ENCODE measurements around the gene DKK3.

DKK3 gene

GRCh38 chr11:11967669-11968510 is 40.5 kb downstream of the DKK3 start:
- DNase-seq (ENCODE audit: low read depth in 2 of 2), result no peak

- DNase-seq (ENCODE audit: low read depth in 2 of 2), result peak; percentile 55 to 62
Observed at GRCh38 chr11:11966826-11967668, 41.4 kb downstream of the DKK3 start.

GRCh38 chr11:11966354-11966741 is 42.1 kb downstream of the DKK3 start:
- DNase-seq (ENCODE audit: low read depth in 2 of 2), result no peak

- no peak for DNase-seq (ENCODE audit: low read depth in 2 of 2)
Observed at GRCh38 chr11:11965656-11966353, 42.6 kb downstream of the DKK3 start.

GRCh38 chr11:11965192-11965591 is 43.2 kb downstream of the DKK3 start:
- DNase-seq (ENCODE audit: low read depth in 2 of 2), result no peak

GRCh38 chr11:11964774-11965150 is 43.7 kb downstream of the DKK3 start:
- DNase-seq (ENCODE audit: low read depth in 2 of 2), result no peak

GRCh38 chr11:11963842-11964773 is 44.3 kb downstream of the DKK3 start:
- no peak for DNase-seq (ENCODE audit: low read depth in 2 of 2)

- DNase-seq (ENCODE audit: low read depth in 2 of 2), result no peak
Observed at GRCh38 chr11:11963067-11963466, 45.4 kb downstream of the DKK3 start.

GRCh38 chr11:11961399-11962028 is 46.9 kb downstream of the DKK3 start:
- no peak for DNase-seq (ENCODE audit: low read depth in 2 of 2)

GRCh38 chr11:11960687-11961086 is 47.7 kb downstream of the DKK3 start:
- no peak for DNase-seq (ENCODE audit: low read depth in 2 of 2)

- no peak for DNase-seq (ENCODE audit: low read depth in 2 of 2)
Observed at GRCh38 chr11:11959601-11960000, 48.8 kb downstream of the DKK3 start.

GRCh38 chr11:11958403-11959231 is 49.8 kb downstream of the DKK3 start:
- DNase-seq (ENCODE audit: low read depth in 2 of 2), result no peak

GRCh38 chr11:11956006-11956405 is 52.4 kb downstream of the DKK3 start:
- no peak for DNase-seq (ENCODE audit: low read depth in 2 of 2)

- no peak for DNase-seq (ENCODE audit: low read depth in 2 of 2)
Observed at GRCh38 chr11:11952036-11952435, 56.4 kb downstream of the DKK3 start.

- DNase-seq (ENCODE audit: low read depth in 2 of 2), result no peak
Observed at GRCh38 chr11:11949482-11949881, 58.9 kb downstream of the DKK3 start.

- no peak for DNase-seq (ENCODE audit: low read depth in 2 of 2)
Observed at GRCh38 chr11:11948242-11948947, 60.0 kb downstream of the DKK3 start.

- no peak for DNase-seq (ENCODE audit: low read depth in 2 of 2)
Observed at GRCh38 chr11:11947825-11948224, 60.6 kb downstream of the DKK3 start.

GRCh38 chr11:11946878-11947277 is 61.5 kb downstream of the DKK3 start:
- DNase-seq (ENCODE audit: low read depth in 2 of 2), result no peak

GRCh38 chr11:11946180-11946579 is 62.2 kb downstream of the DKK3 start:
- DNase-seq (ENCODE audit: low read depth in 2 of 2), result no peak

Data from stimulated activated CD8-positive, alpha-beta memory T cell treated with anti-CD3 and anti-CD28 coated beads, Interleukin-15, amount 100 ng/mL, for 48 hours (primary cell).